Kidney epithelial cell (primary cell): ENCODE measurements around the gene GPR108. TPM values are rescaled to one million over a fixed set of nuclear protein-coding genes. Genes with fewer than 3 reads are reported as not detected.
A peak's percentile ranks its signal among the peaks of the same experiment; 100 is the strongest.
"Not testable (repeated sequence)": the region's sequence is repeated elsewhere in the genome, so short reads cannot be mapped to it uniquely, and the experiment has no call there.

Experiments
- DNase-seq: peaks from one replicate; pipeline ENCODE4 v3.0.0-alpha.2; 2010; ENCODE audit warnings: low read depth
- H3K27me3 ChIP-seq: 2 replicates; pipeline ENCODE4 v1.6.0; 2011; ENCODE audit warnings: low read length; ENCODE audit not compliant: control insufficient read depth, insufficient read depth
- H3K36me3 ChIP-seq: 2 replicates; pipeline ENCODE4 v1.5.1; 2011; ENCODE audit warnings: low read length; ENCODE audit not compliant: control insufficient read depth, insufficient read depth
- H3K4me3 ChIP-seq: 2 replicates; pipeline ENCODE4 v1.5.1; 2011; ENCODE audit warnings: low read depth, mild to moderate bottlenecking, control low read depth, low read length
- total RNA-seq: library from RNA; depleted of rRNA; stranded (reverse); fragments of >200 nt; gene quantifications from 2 replicates; pipeline ENCODE4 v1.2.3, GENCODE V29; 2015
- TF ChIP-seq, protein P1 (sequence below): IDR thresholded peaks from 2 replicates; pipeline ENCODE4 v1.5.1; 2011; ENCODE audit warnings: mild to moderate bottlenecking, moderate library complexity, low read length, control low read depth, inconsistent platforms; ENCODE audit not compliant: insufficient read depth, poor library complexity, severe bottlenecking

Gene GPR108
- total RNA-seq, 1 donor from 2014 or later = 66.6 TPM

DNA sequence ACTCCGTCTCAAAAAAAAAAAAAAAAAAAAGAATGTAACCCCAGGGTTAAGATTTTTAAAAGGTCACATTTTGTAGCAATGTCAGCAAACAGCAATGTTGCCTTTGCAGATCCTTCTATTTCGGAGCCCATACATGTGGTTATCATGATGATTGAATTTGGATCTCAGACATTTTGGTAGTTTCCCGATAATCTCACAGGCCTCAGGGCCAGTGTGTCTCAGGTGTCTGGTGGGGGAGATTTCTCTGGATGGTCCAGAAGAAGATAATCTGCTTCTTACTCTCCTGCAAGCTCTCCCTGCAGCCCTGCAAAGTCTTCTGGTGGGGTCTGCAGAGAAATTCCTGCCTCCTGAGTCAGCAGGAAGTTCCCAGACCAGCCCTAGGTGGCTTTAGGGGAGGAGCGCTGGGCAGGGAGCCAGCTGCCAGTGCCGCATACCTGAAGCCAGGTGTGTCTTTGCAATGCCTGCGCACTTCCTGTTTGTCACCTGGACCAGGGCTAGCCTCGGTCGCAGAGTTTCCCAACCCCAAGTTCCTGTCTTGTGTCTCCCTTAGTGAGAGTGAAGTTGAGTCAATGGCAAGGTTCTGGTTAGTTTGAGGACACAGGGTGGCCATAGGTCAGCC, 28.5 kb upstream of the GPR108 start:
- DNase-seq = peak; percentile 51
- H3K27me3 ChIP-seq = no peaks in the 10 kb centered on the region
- TF ChIP-seq, protein P1, sequence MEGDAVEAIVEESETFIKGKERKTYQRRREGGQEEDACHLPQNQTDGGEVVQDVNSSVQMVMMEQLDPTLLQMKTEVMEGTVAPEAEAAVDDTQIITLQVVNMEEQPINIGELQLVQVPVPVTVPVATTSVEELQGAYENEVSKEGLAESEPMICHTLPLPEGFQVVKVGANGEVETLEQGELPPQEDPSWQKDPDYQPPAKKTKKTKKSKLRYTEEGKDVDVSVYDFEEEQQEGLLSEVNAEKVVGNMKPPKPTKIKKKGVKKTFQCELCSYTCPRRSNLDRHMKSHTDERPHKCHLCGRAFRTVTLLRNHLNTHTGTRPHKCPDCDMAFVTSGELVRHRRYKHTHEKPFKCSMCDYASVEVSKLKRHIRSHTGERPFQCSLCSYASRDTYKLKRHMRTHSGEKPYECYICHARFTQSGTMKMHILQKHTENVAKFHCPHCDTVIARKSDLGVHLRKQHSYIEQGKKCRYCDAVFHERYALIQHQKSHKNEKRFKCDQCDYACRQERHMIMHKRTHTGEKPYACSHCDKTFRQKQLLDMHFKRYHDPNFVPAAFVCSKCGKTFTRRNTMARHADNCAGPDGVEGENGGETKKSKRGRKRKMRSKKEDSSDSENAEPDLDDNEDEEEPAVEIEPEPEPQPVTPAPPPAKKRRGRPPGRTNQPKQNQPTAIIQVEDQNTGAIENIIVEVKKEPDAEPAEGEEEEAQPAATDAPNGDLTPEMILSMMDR = no peak
- H3K36me3 ChIP-seq = peaks cover 1% of the 10 kb centered on the region
- no peak overlapping the region for H3K4me3 ChIP-seq

DNA sequence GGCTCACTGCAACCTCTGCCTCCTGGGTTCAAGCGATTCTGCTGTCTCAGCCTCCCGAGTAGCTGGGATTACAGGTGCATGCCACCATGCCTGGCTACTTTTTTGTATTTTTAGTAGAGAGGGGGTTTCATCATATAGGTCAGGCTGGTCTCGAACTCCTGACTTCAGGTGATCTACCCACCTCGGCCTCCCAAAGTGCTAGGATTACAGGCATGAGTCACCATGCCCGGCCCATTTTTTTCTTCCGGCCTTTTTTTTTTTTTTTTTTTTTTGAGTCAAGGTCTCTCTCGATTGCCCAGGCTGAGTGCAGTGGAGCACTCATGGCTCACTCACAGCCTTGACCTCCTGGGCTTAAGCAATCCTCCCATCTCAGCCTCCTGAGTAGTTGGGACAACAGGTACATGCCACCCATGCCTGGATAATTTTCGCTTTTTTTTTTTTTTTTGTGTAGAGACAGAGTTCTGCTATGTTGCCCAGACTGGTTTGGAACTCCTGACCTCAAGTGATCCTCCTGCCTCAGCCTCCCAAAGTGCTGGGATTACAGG, 24.9 kb upstream of the GPR108 start:
- DNase-seq, H3K27me3 ChIP-seq, H3K4me3 ChIP-seq, H3K36me3 ChIP-seq: not testable (repeated sequence)

DNA sequence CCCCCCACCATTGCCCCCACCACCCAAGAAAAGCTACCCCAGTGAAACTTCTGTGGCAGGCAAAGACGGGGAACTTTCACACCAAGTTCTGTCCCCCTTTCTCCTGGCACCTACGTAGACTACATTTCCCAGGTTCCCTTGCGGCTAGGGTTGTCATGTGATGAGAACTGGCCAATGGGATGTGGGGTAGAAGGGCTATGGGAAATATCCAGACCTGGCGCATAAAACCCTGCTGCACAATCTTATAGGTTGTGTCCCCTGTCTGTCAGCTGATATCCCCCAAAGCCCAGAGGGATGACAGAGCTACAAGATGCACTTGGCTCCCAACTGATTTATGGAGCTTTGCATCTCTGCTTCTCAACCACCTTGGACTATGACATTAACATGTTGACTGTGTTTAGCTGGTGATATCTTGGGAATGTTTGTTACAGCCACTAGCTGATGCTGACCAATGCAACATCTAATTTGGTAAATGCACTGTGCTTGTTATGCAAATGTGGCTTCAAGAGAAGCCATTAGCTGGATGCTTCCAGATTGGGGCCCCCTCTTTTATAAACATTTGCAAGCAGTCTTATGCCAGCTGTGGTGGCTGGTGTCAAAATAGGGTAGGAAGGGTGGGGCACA, 23.8 kb upstream of the GPR108 start:
- TF ChIP-seq, protein P1 = no peak
- DNase-seq = no peak
- Histone ChIP-seq H3K27me3 (no peaks in the 10 kb centered on the region), H3K4me3 (no peak overlapping the region), H3K36me3 (peaks cover 1% of the 10 kb centered on the region)

DNA sequence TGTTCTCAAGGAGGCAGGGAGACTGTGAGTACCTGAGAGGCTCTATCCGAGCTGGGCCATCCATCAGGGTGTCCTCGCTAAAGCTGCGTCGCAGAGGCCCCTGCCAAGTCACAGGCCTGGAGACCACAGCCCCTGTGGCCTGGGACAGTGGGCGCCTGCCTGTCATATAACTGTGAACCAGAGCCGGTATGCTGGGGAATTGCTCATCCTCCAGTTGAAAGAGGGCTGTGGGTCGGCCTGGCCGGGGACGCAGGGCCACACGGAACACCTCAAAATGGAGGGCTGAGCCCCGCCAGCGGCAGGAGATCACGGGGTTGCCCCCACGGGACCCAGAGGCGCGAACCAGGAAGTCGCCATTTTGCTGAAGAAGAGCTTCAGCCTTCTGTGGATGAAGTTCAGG, 23.2 kb upstream of the GPR108 start:
- no peak for DNase-seq
- H3K4me3 ChIP-seq = no peak overlapping the region
- H3K36me3 ChIP-seq = peaks cover 1% of the 10 kb centered on the region
- TF ChIP-seq, protein P1 = no peak
- no peaks in the 10 kb centered on the region for H3K27me3 ChIP-seq

DNA sequence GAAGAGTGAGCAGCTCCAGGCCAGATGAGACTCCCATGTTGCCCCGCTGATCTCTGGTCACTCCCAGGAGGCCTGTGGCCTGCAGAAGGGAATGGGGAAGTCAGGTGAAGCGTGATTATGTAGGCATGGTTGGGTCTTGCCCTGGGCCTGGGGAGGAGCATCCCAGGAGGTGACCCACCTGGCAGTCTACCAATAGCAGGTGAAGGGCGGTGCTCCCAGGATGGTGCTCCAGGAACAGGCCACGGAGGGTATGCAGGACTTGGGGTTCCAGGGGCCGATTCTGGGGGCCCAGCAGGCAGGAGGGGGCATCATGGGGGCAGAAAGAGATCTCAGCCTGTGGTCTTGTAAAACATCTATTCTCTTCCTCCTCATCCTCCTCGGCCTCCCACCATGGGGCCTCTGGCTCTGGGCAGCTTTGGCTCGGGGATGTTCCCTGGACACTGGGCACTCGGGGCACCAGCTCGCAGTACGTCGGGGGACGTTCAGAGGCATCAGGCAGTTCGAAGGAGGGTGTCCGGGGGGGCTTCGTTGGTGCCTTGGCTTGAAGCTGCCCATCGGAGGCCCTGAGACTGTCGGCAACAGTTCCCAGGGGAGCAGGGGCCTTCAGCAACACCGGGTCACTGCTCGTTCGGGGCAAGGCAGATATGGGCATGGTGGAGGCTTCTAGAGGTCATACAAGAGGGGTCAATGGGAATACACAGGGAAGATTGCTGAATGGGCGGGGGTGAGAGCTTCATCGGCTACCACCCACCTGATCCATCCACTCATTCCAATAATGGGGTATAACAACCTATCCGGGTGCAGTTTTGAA, 17.5 kb upstream of the GPR108 start:
- no peak overlapping the region for H3K4me3 ChIP-seq
- no peaks in the 10 kb centered on the region for H3K36me3 ChIP-seq
- TF ChIP-seq, protein P1 = no peak
- H3K27me3 ChIP-seq = no peaks in the 10 kb centered on the region
- DNase-seq = no peak

DNA sequence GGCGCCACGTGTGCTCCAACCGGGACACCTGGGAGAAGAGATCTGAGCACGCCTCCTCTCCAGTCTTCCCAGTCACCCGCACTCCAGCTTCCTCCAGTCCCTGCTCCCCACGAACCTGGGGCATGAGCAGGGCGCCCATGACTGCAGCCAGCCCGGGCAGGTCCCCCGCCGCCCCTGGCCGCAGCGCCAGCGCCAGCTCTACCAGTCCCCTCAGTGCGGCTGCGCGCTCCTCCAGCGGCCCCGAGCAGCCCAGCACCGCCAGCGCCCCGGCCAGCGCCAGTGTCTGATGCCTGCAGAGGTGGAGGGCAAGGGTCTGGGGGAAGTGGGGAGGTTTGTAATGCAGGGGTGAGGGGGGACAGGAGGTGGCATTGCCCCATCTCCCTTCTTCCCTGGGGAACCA, 16.8 kb upstream of the GPR108 start:
- TF ChIP-seq, protein P1 = no peak
- DNase-seq = no peak
- H3K4me3 ChIP-seq = no peak overlapping the region
- H3K27me3 ChIP-seq = no peaks in the 10 kb centered on the region
- H3K36me3 ChIP-seq = no peaks in the 10 kb centered on the region
